HG03558 (cell line): ENCODE results near the gene RTBDN.
A peak's percentile ranks its signal among the peaks of the same experiment; 100 is the strongest.

Experiments used
- ATAC-seq: cut with Tn5 transposase; IDR thresholded peaks from one replicate; pipeline ENCODE4 v1.9.1; 2021; ENCODE audit warnings: moderate number of reproducible peaks; ENCODE audit not compliant: unreplicated experiment; ENCODE audit errors: extremely low read depth

RTBDN gene

DNA sequence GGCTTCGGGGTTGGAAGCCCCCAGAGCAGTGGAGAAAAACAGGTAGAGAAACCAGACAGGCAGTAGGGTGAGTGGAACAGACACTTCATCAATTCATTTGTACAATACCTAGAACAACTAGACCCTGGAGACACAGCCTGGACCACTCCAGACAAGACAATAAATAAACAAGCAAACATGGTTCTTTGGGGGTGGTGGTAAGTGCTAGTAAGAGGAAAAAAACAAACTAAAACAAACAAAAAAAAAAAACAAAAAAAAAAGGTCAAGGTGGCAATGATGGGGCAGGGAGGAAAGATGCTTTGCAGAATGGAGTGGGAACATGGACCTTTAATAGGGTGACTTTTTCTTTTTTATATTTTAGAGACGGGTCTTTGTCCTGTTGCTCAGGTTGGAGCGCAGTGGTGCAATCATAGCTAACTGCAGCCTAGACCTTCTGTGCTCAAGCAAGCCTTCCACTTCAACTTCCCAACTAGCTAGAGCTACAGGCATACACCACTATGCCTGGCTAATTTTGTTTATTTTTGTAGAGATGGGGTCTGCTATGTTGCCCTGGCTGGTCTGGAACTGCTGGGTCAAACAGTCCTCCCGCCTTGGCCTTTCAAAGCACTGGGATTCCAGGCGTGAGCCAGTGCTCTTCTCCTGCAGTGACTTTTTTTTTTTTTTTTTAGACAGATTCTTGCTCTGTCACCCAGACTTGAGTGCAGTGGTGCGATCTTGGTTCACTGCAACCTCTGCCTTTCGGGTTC lies 40.0 kb downstream of the RTBDN start:
- ATAC-seq: no peak

GRCh38 chr19:12793290-12794195 lies 40.8 kb downstream of the RTBDN start:
- peak; percentile 23 for ATAC-seq

- ATAC-seq: no peak
These were observed 41.5 kb downstream of the RTBDN start for GRCh38 chr19:12792853-12793289.

- ATAC-seq: no peak
These were observed 42.1 kb downstream of the RTBDN start for GRCh38 chr19:12792051-12792852.

DNA sequence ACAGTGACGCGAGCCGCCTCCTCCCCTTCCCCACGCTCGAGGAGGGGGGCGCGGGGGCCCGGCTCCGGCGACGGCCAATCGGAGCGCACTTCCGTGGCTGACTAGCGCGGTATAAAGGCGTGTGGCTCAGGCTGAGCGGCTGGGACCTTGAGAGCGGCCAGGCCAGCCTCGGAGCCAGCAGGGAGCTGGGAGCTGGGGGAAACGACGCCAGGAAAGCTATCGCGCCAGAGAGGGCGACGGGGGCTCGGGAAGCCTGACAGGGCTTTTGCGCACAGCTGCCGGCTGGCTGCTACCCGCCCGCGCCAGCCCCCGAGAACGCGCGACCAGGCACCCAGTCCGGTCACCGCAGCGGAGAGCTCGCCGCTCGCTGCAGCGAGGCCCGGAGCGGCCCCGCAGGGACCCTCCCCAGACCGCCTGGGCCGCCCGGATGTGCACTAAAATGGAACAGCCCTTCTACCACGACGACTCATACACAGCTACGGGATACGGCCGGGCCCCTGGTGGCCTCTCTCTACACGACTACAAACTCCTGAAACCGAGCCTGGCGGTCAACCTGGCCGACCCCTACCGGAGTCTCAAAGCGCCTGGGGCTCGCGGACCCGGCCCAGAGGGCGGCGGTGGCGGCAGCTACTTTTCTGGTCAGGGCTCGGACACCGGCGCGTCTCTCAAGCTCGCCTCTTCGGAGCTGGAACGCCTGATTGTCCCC lies 42.9 kb downstream of the RTBDN start, which contains the start of gene JUNB:
Gene JUNB, plus strand, starts transcription at position 142 of the 706 bp plus-strand sequence. Its CDS starts 286 bp downstream, at position 428.
- ATAC-seq: no peak

GRCh38 chr19:12790628-12791344 lies 43.6 kb downstream of the RTBDN start:
- no peak for ATAC-seq

- ATAC-seq: peak; percentile 23
These were observed 44.3 kb downstream of the RTBDN start for GRCh38 chr19:12789904-12790619.

DNA sequence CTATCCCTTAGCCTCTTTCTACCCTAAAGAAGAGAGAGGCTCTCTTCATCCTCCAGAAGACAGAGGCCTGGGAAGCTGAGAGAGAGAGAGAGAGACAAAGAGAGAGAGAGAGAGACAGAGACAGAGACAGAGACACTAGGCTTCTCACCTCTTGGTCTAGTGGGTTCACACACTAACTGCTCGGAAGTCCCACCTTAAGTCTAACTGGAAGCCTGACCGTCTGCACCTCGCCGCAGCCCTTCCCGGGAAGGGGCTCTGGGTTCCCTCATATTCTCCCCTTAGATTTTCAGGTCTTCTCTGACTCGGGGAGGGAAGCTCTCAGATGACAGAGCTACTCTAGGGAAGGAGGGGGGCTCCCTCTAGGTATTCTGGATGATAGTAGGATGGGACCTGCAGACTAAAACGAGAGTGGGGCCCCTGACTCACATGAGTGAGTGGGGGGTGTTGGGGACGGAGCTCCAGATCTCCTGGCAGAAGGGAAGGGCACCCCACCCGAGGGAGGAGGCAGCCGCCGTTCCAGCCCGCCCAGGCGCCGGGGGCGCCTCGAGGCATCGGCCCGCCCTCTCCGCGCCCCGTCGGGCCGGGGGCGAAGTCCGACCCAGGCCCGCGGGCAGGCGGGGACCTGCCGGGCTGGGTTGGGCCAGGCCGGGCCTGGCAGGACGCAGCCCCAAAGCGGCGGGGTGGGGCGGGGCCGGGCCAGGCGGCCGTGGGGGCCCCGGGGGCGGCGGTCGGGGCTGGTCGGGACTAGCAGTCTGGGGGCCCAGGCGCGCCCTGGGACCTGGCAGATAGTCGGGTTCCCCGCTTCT lies 45.1 kb downstream of the RTBDN start:
- ATAC-seq: no peak

DNA sequence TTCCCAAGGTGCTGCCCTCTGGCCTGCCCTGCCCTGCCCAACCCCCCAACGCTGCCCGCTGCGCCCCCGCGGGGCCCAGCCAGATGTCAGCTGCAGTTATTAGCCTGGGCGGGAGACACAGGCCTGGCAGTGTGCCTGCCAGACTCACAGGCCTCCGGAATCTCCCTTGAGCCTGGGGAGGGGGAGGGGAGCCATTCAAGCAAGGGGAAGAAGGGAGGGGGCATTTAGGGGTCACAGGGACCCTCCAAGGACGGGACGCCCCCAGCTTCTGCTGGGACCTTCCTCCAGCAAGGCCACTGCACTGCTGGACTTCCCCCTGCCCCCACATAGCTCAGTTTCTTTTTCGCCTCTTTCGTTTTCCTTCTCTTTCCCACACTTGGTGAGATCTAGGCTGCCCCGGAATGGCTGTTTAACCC lies 45.7 kb downstream of the RTBDN start:
- ATAC-seq: no peak

DNA sequence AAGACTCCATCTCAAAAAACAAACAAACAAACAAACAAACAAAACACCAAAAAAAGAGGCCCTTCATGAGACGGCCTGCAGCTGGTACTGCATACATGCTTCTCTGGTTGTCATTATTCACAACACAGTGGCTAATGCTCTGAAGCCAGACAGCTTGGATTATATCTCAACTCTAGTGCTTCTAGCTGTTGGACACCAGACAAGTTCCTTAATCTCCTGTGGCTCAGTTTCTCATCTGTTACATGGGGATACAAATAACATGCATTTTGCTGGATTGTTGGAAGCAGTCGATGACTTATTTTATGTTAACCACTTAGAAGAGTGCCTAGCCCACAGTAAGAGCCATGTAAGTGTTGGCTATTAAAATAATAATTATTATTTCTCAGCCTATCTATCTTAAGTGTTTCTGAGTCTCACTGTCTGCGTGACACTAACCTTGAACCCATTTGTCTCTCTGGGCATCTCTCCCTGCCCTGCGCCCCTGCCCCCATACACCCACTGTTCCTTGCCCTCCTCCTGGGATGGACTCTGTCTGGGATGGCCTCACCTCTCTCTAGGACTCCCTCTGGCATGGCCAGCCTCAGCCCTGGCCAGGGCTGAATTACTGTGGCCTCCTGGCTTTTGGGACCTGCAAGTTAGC lies 46.2 kb downstream of the RTBDN start:
- no peak for ATAC-seq

GRCh38 chr19:12787458-12787857 lies 46.9 kb downstream of the RTBDN start:
- no peak for ATAC-seq

DNA sequence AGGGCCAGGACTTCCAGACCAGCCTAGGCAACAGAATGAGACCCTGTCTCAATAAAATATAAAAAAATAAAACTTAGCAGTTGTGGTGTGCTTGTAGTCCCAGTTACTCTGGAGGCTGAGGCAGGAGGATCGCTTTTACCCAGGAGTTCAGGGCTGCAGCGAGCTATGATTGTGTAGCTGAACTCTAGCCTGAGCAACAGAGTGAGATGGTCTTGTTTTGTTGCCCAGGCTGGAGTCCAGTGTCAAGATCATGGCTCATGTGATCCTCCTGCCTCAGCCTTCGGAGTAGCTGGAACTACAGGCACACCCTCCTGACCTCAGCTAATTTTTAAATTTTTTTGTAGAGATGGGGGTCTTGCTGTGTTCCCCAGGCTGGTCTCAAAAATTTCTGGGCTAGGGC lies 47.4 kb downstream of the RTBDN start:
- no peak for ATAC-seq

DNA sequence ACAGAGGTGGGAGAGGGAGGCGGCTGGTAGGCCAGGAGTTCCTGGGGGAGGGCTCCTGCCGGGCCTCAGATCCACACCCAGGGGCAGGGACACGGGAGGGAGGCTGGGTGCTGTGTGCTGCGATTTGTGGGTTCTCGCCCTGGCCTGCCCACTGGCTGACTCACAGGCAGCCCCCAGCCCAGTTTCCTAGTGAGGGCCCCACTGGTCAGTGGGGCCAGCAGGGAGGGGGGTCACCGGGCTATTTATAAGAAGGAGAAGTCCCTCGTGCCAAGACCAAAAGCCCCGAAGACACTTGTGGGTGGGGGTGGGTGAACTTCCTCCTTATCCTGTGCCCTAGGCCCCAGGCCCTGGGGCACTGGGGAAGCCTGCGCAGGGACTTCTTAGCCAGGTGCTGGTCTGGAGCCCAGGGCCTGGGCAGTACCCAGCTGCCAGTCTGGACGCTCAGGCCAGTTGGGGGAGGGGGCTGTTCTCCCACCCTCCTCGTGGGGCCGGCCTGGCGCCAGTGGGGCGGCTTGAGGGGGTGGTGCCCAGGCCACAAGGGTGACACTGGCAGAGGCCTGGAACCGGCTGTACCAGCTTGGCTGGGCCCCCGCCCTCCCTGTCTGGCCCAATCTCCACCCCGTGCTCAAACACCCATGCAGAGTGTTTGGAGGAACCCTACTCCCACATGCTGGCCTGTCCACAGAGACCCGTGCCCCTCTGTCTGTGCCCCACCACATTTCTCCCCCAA lies 48.1 kb downstream of the RTBDN start:
- ATAC-seq: no peak

GRCh38 chr19:12785431-12786031 lies 48.8 kb downstream of the RTBDN start:
- ATAC-seq: no peak

DNA sequence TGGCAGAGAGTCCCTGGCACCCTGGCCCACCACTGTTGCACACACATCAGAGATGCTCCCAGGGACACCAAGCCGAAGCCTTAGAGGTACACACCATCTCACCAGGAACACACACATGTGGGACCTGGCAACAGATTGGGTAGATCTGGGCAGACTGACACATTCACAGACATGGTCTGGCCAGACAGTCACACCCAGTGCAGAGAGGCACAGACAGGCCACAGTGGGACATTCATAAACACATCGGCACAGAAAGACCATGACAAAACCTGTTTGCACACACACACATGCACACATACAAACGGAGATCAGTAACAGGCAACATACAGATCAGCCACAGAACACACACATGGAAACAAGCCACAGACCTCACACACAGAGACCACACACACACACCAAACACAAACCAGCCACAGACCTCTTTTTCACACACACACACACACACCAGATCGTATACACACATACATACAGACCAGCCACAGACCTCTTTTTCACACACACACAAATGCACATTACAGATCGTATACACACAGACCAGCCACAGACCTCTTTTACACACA lies 49.4 kb downstream of the RTBDN start:
- no peak for ATAC-seq

DNA sequence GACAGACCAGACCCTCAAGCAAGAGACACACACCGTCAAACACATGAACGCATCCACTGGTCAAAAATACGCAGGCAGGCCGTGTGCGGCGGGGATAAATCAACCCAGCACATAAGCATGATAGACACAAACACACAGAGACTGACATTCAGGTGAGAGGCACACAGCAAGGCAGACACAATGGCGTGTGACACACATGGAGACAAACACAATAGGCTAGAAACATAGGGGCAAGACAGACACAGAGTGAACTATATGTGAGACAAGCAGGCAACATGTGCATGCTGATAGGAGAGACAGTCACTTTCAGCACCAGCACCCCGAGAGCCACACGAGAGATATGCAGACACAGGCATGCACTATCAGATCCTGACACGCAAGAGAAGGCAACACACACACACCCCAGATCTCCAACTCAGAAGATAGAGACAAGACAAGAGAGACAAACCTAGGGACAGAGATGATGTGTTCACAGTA lies 49.9 kb downstream of the RTBDN start:
- ATAC-seq: no peak
